Measurements from ENCODE around the gene ITPRIP.

The ITPRIP gene

DNA sequence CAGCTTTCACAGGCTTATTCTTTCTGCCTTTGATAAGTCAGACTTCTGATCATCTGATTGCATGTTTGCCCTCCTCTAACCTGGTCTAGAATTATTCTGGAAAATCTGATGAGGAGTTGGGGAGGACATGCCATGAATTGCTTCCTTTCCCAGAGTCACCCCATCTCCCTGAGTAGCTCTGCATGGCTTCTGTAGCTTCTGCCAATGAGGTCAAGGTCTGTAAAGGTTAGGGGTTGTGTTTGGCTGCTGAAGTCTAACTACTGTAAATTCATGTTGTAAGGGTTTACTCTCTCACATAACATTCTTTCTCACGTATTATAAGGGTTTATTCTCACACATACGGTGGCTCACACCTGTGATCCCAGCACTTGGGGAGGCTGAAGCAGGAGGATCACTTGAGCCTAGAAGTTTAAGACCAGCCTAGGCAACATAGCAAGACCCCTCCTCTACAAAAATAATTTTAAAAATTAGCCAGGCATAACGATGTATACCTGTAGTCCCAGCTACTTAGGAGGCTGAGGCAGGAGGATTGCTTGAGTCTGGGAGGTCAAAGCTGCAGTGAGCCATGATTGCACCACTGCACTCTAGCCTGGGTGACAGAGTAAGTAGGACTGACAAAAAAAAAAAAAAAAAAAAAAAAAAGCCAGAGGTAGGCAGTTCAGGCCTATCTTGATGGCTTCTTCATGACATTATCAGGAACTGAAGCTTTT lies 58.6 kb downstream of the ITPRIP start:
- DNase-seq, result no peak

DNA sequence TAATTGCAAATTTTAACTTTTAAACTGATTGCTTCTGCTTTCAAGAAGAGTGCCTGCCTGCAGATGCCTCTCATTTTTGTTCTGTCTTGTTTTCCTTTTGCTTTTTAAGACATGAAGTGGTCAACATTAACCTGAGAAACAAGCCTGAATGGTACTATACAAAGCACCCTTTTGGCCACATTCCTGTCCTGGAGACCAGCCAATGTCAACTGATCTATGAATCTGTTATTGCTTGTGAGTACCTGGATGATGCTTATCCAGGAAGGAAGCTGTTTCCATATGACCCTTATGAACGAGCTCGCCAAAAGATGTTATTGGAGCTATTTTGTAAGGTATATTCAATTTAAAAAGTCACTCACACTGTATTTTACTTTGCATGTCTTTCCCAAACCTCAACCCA lies 60.5 kb downstream of the ITPRIP start:
- no peak for DNase-seq

DNA sequence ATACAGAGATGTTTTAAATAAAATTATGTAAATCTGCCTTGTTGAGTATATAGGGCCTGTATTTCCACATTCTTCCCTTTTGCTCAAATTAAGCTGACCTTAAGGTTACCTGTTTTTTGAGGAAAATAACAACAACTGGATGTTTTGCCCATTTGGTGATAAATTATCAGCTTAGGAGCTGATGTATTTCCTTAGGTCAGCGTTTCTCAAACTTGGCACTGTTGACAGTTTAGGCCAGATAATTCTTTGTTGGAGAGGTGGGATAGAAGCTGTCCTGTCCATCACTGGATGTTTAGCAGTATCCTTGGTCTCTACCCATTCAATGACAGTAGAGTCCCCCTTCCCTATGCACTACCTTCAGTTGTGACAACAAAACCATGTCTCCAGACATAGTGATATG lies 62.1 kb downstream of the ITPRIP start:
- DNase-seq, result no peak

DNA sequence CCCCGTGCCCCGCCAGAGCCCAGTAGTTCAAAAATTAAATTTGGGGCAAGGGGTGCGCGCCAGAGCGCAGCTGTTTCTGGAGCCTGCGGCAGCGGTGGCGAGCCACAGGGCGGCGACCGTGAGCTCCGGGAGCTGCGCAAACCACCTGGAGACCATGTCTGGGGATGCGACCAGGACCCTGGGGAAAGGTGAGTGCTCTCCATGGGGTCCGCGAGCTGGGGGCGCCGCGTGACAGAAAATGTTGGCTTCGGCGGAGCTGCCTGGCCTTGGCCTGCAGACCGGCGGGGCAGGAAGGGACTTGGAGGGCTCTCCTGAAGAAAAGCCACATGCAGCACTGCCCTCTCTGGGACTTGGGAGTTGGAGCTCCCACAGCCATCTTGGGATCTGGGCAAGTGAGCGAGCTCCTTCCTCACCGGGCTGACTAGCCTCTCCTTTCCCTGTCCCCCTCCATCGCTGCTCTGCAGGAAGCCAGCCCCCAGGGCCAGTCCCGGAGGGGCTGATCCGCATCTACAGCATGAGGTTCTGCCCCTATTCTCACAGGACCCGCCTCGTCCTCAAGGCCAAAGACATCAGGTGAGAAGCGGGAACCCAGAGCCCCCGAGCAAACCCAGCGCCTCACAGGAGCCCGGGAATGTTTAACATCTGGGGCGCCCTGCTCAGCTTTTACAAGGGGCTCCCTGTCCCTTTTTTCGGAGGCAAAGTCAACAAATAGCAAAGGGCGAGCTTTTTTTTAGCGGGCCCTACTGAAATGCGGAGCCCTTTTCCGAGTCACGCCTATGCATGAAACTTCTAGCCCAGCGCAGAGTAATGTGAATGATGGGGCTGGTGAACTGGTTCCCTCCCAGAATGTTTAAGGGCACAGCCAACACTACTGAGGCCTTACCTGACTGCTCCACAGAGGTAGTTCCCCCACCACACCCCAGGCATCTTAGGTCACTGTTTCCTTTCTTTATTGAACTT lies 63.2 kb downstream of the ITPRIP start:
- peak; percentile 38 for DNase-seq

DNA sequence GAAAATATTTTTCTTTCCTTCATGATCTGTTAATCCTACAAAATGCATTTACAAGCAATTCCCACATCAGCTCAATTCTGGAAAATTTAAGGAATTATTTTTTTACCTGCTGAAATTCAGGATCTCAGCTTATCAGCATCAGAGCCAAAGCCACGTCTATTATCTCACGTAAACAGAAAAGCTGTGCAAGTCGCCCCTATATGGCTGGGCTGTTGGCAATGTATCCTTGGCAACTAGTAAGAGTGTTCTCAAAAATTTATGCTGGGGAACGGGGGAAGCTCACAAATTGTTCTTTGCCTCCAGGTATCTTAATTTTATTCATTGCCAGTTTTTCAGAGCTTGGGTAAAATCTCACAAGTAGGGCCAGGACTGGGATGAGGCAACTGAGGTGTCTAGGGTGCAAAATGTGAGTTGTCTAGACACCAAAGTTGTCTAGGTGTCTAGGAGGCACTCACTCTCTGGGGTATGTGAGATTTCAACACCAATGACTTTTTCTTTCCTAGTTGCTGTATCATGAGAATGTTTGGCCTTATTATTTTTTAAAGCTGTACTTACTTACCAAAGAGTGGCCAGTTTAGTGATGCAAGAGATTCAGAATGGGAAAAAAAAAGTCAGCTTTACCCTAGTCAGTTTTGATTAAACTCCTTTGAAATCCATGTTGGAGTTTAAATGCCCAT lies 64.2 kb downstream of the ITPRIP start:
- peak; percentile 55 for DNase-seq

DNA sequence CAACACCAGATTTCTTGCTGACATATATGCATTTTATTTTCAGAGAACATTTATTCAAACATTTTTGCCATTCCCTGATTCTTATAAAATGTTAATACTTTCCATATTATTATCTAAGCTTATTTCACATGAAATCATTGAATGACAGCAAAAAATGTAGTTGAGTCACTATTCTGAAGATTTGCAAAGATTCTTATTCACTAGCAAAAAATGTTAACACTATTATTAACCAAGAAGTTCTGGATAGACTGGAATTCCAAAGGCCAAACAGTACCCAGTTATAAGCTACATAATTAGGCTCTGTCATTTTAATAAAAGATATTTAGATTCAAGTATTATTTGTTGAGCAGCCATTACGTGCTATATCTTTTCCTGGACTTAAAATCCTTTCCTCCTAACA lies 65.0 kb downstream of the ITPRIP start:
- DNase-seq, result peak; percentile 63

DNA sequence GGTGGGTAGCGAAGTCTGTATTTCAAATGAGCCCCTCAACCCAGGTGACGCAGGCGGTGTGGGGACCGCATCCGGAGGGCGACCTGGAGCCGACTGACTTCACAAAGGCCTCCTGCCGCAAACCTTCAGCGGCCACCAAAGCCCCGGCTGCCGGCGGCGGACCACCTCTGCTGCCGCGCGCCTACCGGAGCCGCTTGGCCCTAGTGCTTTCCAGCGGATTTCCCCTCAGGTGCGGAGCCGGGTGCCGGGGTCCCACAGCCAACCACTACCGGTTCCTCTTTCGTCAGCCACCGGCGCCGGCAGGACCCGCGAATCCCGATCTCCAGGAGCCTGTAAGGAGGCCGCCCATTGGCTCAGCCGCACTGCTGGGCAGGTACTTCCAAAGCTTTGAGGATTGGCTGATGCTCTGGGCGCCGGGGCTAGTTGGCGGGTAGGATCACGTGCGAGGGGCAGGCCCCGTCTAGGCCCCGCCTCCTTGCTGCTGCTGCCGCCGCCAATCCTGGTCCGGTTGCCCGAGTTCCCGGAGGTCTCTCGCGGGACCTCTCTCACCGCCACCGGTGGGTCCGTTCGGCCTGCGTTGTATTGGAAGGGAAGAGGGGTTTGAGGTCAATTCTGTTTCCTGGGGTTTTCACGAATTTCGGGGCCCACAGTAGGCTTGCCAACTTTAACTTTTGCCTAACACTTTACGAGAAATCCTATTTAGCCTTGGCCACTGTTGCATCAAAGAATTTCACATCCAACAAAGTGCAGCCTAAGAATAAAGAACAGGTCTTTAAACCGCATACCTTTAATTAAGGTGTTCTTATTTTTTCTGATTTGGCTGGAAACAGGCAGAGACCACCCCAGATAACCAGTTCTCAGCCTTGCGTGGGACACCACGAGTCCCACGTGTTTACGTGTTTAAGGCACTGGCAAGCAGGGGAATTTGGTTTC lies 69.3 kb downstream of the ITPRIP start, which contains the start of gene GSTO2:
TSS of gene GSTO2 (plus strand) at position 472 of the 933 bp plus-strand sequence. CDS start 5,732 bp downstream, outside the sequence.
- DNase-seq, result peak; percentile 99

DNA sequence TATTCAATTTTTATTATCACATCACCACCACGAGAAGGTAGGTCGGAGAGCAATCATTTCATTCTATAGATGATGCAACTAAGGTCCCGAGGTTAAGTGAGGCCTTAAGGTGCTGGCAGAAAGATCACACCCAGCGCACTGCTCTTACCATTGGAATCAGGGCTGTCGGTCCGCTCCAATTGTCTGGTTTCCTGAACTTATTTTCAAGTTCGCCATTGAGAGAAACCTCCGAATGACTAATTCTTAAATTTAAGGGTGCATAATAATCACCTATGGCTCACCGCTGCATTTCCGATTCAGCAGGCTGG lies 69.9 kb downstream of the ITPRIP start:
- no peak for DNase-seq

DNA sequence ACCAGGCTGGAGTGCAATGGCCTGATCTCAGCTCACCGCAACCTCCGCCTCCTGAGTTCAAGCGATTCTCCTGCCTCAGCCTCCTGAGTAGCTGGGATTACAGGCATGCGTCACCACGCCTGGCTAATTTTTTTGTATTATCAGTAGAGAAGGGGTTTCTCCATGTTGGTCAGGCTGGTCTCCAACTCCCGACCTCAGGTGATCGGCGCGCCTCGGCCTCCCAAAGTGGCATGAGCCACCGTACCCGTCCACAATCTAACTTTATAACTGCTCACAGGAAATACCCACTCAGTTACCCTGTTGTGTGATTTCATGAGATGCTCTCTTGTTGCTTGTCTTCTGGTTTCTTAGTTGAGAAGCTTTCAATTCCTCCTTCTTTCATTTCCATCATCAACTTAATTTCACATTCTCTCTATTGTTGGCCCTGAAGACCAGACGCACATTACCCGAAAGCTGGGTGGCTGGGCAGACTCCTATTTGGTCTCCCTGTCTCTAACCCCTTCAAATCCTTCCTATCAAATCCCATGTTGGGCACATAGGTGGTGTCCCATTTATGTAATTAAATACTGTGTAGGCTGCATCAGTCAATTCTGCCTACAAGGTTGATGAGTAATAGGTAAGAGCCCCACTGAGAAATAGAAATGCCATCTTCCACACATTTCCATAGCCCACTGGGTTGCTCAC lies 70.4 kb downstream of the ITPRIP start:
- DNase-seq, result no peak

DNA sequence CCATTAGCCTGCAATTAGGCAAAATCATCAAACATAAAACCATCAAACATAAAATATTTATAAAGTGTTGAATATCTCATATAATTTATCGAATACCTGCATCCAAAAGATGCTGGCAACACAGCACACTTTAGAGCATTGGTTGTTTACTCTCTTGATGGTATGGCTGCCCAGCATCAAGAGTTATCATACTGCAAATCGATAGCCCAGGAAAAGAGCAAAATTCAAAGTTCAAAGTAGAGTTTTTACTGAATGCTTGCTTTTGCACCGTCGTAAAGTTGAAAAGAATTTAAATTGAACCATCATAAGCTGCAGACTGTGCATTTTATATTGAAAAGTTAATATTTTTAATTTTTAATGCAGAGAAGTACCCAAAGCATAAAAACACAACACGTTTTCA lies 73.5 kb downstream of the ITPRIP start:
- DNase-seq, result no peak

DNA sequence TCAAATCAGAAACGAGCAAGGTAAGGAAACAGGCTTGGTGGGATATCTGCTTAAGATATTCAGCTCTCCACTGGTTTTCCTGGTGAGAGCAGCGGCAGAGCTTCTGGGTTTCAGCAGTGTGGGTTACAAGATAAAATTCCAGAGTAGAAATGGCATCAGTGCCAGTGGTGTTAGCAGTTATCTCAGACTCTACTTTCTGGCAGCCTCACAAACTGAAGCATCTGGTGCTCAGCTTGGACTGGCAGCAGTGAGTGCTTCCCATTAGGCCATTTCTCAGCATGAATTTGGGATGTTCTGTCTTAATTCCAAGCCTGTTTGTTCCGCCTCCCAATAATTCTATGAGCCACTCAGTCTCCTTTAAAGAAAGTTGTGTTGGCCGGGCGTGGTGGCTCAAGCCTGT lies 76.2 kb downstream of the ITPRIP start:
- no peak for DNase-seq

DNA sequence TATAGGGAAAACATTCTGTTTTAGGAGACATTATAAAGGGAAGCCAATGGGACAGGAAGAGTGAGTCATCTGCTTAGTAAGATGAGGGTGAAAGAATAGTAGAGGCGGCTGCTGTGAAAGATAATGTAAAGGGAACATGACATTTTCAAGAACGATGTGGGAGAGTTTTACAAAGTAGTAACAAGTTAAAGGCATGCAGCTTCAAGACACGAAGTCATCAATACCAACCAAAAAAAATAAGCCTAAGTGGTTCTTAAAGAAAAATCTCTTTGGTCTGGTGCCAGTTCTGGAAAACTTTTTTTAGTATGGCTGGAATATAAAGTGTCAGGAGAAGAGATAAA lies 77.5 kb downstream of the ITPRIP start:
- DNase-seq, result peak; percentile 69

DNA sequence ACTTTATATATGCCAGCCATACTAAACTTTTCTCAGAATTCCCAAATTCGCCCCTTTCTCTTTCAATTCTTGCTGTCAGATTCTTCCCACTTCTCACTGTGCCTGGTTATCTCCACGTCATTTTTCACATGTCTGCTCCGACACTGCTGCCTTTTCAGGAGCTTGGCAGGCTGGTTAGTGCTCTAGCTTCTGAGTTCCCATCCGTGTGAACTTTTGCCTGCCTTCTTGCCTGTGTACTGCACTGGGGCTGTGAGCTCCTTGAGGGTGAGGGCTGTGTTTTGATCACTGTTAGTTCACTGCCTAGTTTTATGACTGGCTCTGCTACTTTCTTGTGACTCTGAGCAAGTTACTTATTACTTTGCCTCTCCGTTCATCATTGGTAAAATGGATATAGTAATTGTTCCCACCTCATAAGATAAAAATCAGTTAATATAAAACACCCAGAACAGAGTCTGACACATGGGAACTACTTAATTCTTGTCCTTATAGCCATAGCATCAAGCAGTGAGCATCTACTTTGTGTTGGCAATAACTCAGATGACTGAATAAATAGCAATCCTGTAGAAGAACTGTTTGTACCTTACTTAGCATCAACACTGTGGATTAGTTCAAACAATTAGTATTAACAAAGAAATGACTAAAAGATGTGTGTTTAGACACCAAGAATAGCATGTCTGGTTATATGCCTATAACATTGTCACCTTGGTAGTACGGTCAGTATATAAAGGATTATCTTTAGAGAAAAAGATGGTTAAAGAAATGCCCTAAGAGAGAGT lies 78.1 kb downstream of the ITPRIP start:
- DNase-seq, result no peak

Data from fibroblast of skin of abdomen (primary cell).